Peyer's patch (tissue), 4 donors: ENCODE data around the gene IAH1. TPM values are rescaled to one million over a fixed set of nuclear protein-coding genes. Genes with fewer than 3 reads are reported as not detected.

Experiments
- DNase-seq, 3 donors: peaks; one replicate each; pipeline ENCODE4 v3.0.0-alpha.2; 2017 to 2019
- H3K27ac ChIP-seq, 4 donors: fragments of 200-600 bp; sonication (generic); one replicate each; pipeline ENCODE4 v1.5.1; 2016 to 2019
- H3K27me3 ChIP-seq, 2 donors: fragments of 200-600 bp; sonication (generic); one replicate each; pipeline ENCODE4 v1.5.1; 2019
- H3K36me3 ChIP-seq, 3 donors: fragments of 200-600 bp; sonication (generic); one replicate each; pipeline ENCODE4 v1.5.1; 2016 to 2019
- H3K4me1 ChIP-seq, 4 donors: fragments of 200-600 bp; sonication (generic); one replicate each; pipeline ENCODE4 v1.5.1; 2016 to 2019
- H3K4me3 ChIP-seq, 4 donors: fragments of 200-600 bp; sonication (generic); 1 replicate in 3 of 4; 2 replicates in 1 of 4; pipeline ENCODE4 v1.5.1; 2016 to 2019; ENCODE audit warnings: mild to moderate bottlenecking in 1 of 4
- H3K9me3 ChIP-seq, 4 donors: fragments of 200-600 bp; sonication (generic); one replicate each; pipeline ENCODE4 v1.5.1; 2016 to 2019; ENCODE audit warnings: mild to moderate bottlenecking in 1 of 4
- CTCF ChIP-seq, 6 experiments: fragments of 450-650 bp in 4 of 6; fragments of 200-600 bp in 2 of 6; sonication (generic) in 1 of 6; IDR thresholded peaks; one replicate each; pipeline ENCODE4 v1.5.1; 2017 to 2019; ENCODE audit warnings: antibody characterized with exemption in 6 of 6, mild to moderate bottlenecking in 3 of 6, moderate library complexity in 1 of 6
- POLR2A ChIP-seq, 2 donors: fragments of 450-650 bp; IDR thresholded peaks; one replicate each; pipeline ENCODE4 v1.5.1; 2017; ENCODE audit warnings: antibody characterized with exemption in 2 of 2, mild to moderate bottlenecking in 2 of 2, moderate library complexity in 2 of 2
- total RNA-seq, 4 donors: library from RNA; depleted of rRNA; stranded (reverse); fragments of >200 nt; gene quantifications; one replicate each; pipeline ENCODE4 v1.1.0, GENCODE V29; 2016

IAH1 gene
- total RNA-seq, 4 donors from 2014 or later = 39.2 to 59.4 (median 43.5) TPM

DNA sequence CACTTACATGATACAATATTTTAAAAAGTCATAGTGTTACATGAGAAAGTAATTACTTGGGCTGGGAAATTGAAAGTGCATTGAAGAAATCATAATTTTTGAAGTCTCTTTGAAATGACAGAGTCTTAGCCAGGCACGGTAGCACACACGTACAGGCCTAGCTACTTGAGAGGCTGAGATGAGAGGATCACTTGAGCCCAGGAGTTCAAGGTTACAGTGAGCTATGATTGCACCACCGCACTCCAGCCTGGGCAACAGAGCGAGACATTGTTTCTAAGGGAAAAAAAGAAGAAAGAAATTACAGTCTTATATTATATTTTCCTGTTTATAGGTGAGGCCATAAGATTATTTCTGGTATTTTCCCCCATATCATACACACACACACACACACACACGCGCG lies 9.2 kb upstream of the IAH1 start:
- no peak for TF ChIP-seq POLR2A (IDR thresholded peaks at IDR 0.05)
- no peak for TF ChIP-seq CTCF (IDR thresholded peaks at IDR 0.05)
- Histone ChIP-seq H3K4me1 (no peaks in the 10 kb centered on the region), H3K4me3 (no peak overlapping the region), H3K9me3 (no peaks in the 10 kb centered on the region), H3K27ac (no peak overlapping the region), H3K27me3 (no peaks in the 10 kb centered on the region), H3K36me3 (peaks cover 0 to 27% (median 0%) of the 10 kb centered on the region in 3 donors)
- no peak for DNase-seq

DNA sequence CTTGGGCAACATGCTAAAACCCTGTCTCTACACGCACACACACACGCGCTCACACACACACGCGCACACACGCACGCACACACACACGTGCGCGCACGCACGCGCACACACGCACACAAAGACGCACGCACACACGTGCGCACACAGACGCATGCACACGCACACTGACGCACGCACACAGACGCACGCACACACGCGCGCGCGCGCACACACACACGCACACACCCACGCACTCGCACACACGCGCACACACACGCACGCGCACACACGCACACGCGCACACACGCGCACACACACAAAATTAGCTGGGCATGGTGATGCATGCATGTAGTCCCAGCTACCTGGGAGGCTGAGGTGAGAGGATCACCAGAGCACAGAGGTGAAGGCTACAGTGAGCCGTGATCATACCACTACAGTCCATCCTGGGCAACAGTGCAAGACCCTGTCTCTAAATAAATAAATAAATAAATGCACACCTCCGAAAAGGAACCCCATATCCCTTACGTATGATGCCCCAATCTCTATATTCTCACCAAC lies 8.1 kb upstream of the IAH1 start:
- Histone ChIP-seq H3K27me3 (no peaks in the 10 kb centered on the region), H3K9me3 (no peaks in the 10 kb centered on the region), H3K4me3 (no peak overlapping the region), H3K27ac (no peak overlapping the region), H3K36me3 (peaks cover 0 to 20% (median 0%) of the 10 kb centered on the region in 3 donors), H3K4me1 (no peaks in the 10 kb centered on the region)
- DNase-seq = no peak
- TF ChIP-seq CTCF (IDR thresholded peaks at IDR 0.05) (no peak), POLR2A (IDR thresholded peaks at IDR 0.05) (no peak)

DNA sequence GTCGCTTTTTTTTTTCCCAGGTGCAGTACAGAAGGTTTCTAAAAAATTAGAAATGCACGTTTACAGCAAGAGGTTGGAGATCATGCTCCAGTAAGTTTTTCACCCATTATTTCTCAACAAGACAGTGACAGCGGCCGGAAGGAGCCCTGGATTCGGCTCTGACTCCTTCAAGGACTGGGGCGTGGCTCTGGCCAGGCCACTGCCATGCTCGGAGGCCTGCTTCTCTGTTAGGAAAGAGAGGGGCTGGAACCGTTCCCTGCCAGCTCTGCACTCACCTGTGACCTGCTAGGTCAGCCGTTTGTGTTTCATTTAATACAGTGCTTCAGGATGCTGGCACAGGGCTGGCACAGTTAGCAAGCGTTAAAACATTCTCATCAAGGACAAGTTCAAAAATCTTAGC lies 6.7 kb upstream of the IAH1 start:
- no peak for TF ChIP-seq POLR2A (IDR thresholded peaks at IDR 0.05)
- no peak for TF ChIP-seq CTCF (IDR thresholded peaks at IDR 0.05)
- Histone ChIP-seq H3K27me3 (no peaks in the 10 kb centered on the region), H3K9me3 (no peaks in the 10 kb centered on the region), H3K4me3 (no peak overlapping the region), H3K4me1 (no peaks in the 10 kb centered on the region), H3K27ac (no peak overlapping the region), H3K36me3 (peaks cover 0 to 19% (median 0%) of the 10 kb centered on the region in 3 donors)
- DNase-seq = no peak

DNA sequence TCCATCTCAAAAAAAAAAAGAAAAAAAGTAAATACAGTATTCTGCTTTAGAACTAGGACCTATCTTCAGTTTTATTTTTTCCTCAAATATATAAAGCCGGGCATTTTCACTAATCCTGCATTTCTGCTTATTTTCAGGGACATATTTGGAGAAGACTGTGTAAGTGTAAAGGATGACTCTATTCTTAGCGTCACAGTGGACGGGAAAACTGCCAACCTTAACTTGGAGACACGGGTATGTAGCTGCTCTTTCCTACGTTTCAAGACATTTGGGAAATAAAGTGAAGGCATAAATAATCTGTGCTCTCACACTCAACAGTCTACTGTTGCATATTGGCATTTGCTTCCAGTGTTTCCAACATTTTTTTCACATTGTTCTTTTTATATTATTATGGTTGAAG lies 3.1 kb upstream of the IAH1 start:
- Histone ChIP-seq H3K36me3 (peaks cover 0 to 14% (median 0%) of the 10 kb centered on the region in 3 donors), H3K4me1 (peaks cover 0 to 10% (median 5%) of the 10 kb centered on the region in 4 donors), H3K27ac (no peak overlapping the region), H3K27me3 (no peaks in the 10 kb centered on the region), H3K9me3 (no peaks in the 10 kb centered on the region), H3K4me3 (no peak overlapping the region)
- DNase-seq = no peak
- TF ChIP-seq CTCF (IDR thresholded peaks at IDR 0.05) (no peak), POLR2A (IDR thresholded peaks at IDR 0.05) (no peak)

DNA sequence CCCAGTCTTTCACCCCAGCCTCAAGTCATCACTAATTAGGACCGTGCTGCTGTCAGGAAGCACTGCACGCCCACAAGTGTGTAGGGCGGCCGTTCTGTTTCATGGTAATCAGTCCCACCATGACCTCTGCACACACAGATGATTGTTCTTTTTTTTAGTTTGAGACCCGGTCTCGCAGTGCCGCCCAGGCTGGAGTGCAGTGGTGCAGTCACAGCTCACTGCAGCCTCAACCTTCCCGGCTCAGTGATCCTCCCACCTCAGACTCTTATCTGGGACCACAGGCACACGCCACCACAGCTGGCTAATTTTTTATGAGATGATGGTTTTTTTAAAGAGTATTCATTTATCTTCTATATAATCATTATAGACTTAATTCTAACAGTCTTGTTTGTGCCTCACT lies 1.8 kb upstream of the IAH1 start:
- Histone ChIP-seq H3K27ac (no peak overlapping the region), H3K4me3 (no peak overlapping the region), H3K36me3 (peaks cover 0 to 21% (median 0%) of the 10 kb centered on the region in 3 donors), H3K9me3 (no peaks in the 10 kb centered on the region), H3K4me1 (peaks cover 0 to 16% (median 5%) of the 10 kb centered on the region in 4 donors), H3K27me3 (no peaks in the 10 kb centered on the region)
- DNase-seq = no peak
- no peak for TF ChIP-seq POLR2A (IDR thresholded peaks at IDR 0.05)
- no peak for TF ChIP-seq CTCF (IDR thresholded peaks at IDR 0.05)
